OCI-LY1 (cell line): ENCODE results near the gene ACOX1.

Experiments
- H2AFZ ChIP-seq: fragments of 200-600 bp; sonication (generic), shearing (Covaris generic); 2 replicates; pipeline ENCODE4 v1.6.0; 2014; ENCODE audit warnings: antibody characterized with exemption, mild to moderate bottlenecking, low read length
- H3F3A ChIP-seq: fragments of 200-600 bp; sonication (generic), shearing (Covaris generic); 2 replicates; pipeline ENCODE4 v1.6.0; 2014; ENCODE audit warnings: mild to moderate bottlenecking, antibody characterized with exemption, low read length, moderate library complexity; ENCODE audit not compliant: insufficient read depth
- H3K27ac ChIP-seq: fragments of 200-600 bp; sonication (generic); 2 replicates; pipeline ENCODE4 v1.5.1; 2014; ENCODE audit warnings: low read length, mixed run types, mild to moderate bottlenecking, low read depth; ENCODE audit not compliant: poor library complexity, severe bottlenecking
- H3K27me3 ChIP-seq: fragments of 200-600 bp; sonication (generic); 2 replicates; pipeline ENCODE4 v1.6.0; 2014; ENCODE audit warnings: antibody characterized with exemption, mild to moderate bottlenecking, low read length, moderate library complexity; ENCODE audit not compliant: insufficient read depth
- H3K36me3 ChIP-seq: fragments of 200-600 bp; sonication (generic); 2 replicates; pipeline ENCODE4 v1.6.1; 2014; ENCODE audit warnings: mild to moderate bottlenecking, antibody characterized with exemption, low read length, moderate library complexity, mixed read lengths; ENCODE audit not compliant: insufficient read depth
- H3K4me1 ChIP-seq: fragments of 200-600 bp; sonication (generic); 2 replicates; pipeline ENCODE4 v1.5.1; 2014; ENCODE audit warnings: mild to moderate bottlenecking, low read length, moderate library complexity; ENCODE audit not compliant: insufficient read depth, severe bottlenecking
- H3K4me2 ChIP-seq: fragments of 200-600 bp; sonication (generic), shearing (Covaris generic); 2 replicates; pipeline ENCODE4 v1.6.1; 2014; ENCODE audit warnings: low read length
- H3K4me3 ChIP-seq: fragments of 200-600 bp; sonication (generic); 2 replicates; pipeline ENCODE4 v1.5.1; 2014; ENCODE audit warnings: low read length, low read depth, mild to moderate bottlenecking, mixed read lengths; ENCODE audit not compliant: poor library complexity, severe bottlenecking
- H3K79me2 ChIP-seq: fragments of 200-600 bp; shearing (Covaris generic); 2 replicates; pipeline ENCODE4 v1.6.1; 2016; ENCODE audit warnings: mixed run types, low read length, mixed read lengths; ENCODE audit not compliant: insufficient read depth
- H3K9ac ChIP-seq: fragments of 200-600 bp; sonication (generic), shearing (Covaris generic); 2 replicates; pipeline ENCODE4 v1.6.1; 2014; ENCODE audit warnings: mild to moderate bottlenecking, low read length, mixed read lengths
- H3K9me2 ChIP-seq: fragments of 200-600 bp; sonication (generic), shearing (Covaris generic); 2 replicates; pipeline ENCODE4 v1.6.1; 2014; ENCODE audit warnings: low read depth, mild to moderate bottlenecking, low read length, mixed read lengths
- H3K9me3 ChIP-seq: fragments of 200-600 bp; shearing (Covaris generic); 2 replicates; pipeline ENCODE4 v1.6.1; 2014; ENCODE audit warnings: low read length, mixed read lengths
- H4K20me1 ChIP-seq: fragments of 200-600 bp; sonication (generic), shearing (Covaris generic); 2 replicates; pipeline ENCODE4 v1.6.0; 2016; ENCODE audit warnings: mild to moderate bottlenecking, low read length; ENCODE audit not compliant: insufficient read depth
- EZH2 ChIP-seq: fragments of 200-600 bp; sonication (generic), shearing (Covaris generic); IDR thresholded peaks from 2 replicates; pipeline ENCODE4 v1.8.0; 2017; ENCODE audit warnings: borderline replicate concordance, mixed run types, mild to moderate bottlenecking, antibody characterized with exemption, low read length, moderate library complexity, mixed read lengths
- TF ChIP-seq, protein P1 (sequence below): fragments of 200-600 bp; sonication (generic), shearing (Covaris generic); IDR thresholded peaks from 2 replicates; pipeline ENCODE4 v1.5.1; 2017; ENCODE audit warnings: mild to moderate bottlenecking, antibody characterized with exemption, low read length, moderate library complexity, mixed read lengths

ACOX1 gene

GRCh38 chr17:75987041-75987440 lies 8.1 kb upstream of the ACOX1 start:
- H3K9ac ChIP-seq = no peak overlapping the region
- H4K20me1 ChIP-seq = no peaks in the 10 kb centered on the region
- no peaks in the 10 kb centered on the region for H3K27me3 ChIP-seq
- H3K36me3 ChIP-seq = peaks cover 7% of the 10 kb centered on the region; the same call in 1 of the 2 replicates
- H3K4me1 ChIP-seq = peaks cover 20% of the 10 kb centered on the region
- no peak overlapping the region for H3K27ac ChIP-seq
- H3F3A ChIP-seq = no peaks in the 10 kb centered on the region
- no peak overlapping the region for H3K4me2 ChIP-seq
- H3K9me3 ChIP-seq = no peaks in the 10 kb centered on the region
- TF ChIP-seq, protein P1, sequence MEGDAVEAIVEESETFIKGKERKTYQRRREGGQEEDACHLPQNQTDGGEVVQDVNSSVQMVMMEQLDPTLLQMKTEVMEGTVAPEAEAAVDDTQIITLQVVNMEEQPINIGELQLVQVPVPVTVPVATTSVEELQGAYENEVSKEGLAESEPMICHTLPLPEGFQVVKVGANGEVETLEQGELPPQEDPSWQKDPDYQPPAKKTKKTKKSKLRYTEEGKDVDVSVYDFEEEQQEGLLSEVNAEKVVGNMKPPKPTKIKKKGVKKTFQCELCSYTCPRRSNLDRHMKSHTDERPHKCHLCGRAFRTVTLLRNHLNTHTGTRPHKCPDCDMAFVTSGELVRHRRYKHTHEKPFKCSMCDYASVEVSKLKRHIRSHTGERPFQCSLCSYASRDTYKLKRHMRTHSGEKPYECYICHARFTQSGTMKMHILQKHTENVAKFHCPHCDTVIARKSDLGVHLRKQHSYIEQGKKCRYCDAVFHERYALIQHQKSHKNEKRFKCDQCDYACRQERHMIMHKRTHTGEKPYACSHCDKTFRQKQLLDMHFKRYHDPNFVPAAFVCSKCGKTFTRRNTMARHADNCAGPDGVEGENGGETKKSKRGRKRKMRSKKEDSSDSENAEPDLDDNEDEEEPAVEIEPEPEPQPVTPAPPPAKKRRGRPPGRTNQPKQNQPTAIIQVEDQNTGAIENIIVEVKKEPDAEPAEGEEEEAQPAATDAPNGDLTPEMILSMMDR = no peak
- TF ChIP-seq EZH2 = no peak
- H3K9me2 ChIP-seq = no peaks in the 10 kb centered on the region
- H3K79me2 ChIP-seq = no peaks in the 10 kb centered on the region
- no peak overlapping the region for H2AFZ ChIP-seq
- no peak overlapping the region for H3K4me3 ChIP-seq

- no peaks in the 10 kb centered on the region for H3K27me3 ChIP-seq
- no peak overlapping the region for H3K9ac ChIP-seq
- no peak overlapping the region for H3K4me2 ChIP-seq
- no peak overlapping the region for H2AFZ ChIP-seq
- no peak overlapping the region for H3K27ac ChIP-seq
- no peaks in the 10 kb centered on the region for H3K9me2 ChIP-seq
- TF ChIP-seq EZH2 = no peak
- TF ChIP-seq, protein P1 = no peak
- no peaks in the 10 kb centered on the region for H3K9me3 ChIP-seq
- no peaks in the 10 kb centered on the region for H3F3A ChIP-seq
- H3K4me3 ChIP-seq = no peak overlapping the region
- no peaks in the 10 kb centered on the region for H3K36me3 ChIP-seq
- H4K20me1 ChIP-seq = no peaks in the 10 kb centered on the region
- no peaks in the 10 kb centered on the region for H3K79me2 ChIP-seq
- peaks cover 19% of the 10 kb centered on the region for H3K4me1 ChIP-seq
These were observed 7.0 kb upstream of the ACOX1 start for GRCh38 chr17:75985986-75986385.

DNA sequence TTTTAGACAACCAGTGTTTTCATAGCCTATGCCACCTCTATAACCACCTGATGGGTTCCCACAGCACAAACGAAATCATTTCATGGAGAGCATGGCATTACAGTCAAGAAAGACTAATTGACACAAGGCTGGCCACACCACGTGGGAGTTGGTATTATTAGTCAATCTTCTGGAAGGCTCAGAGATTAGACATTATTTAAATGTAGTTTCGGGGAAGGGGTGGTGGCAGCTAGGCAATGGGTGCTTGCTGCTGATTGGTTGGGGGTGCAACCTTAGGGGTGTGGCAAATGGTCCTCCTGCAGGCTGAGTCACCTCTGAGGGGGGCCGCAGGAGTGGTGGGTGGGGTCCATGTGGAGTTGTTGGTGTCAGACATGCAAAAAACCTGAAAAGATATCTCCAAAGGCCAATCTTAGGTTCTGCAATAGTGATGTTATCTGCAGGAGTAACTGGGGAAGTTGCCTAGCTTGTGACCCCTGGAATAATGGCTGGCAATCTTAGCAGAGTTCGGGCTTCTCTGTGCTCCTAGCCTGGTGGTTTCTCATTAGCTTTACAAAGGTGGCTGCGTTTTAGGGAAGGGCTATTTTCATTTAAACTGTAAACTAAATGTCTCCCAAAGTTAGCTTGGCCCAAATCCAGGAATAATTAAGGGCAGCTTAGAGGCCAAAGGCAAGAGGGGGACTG lies 4.7 kb upstream of the ACOX1 start:
- no peaks in the 10 kb centered on the region for H3F3A ChIP-seq
- H3K27me3 ChIP-seq = no peaks in the 10 kb centered on the region
- H3K36me3 ChIP-seq = no peaks in the 10 kb centered on the region
- H3K27ac ChIP-seq = no peak overlapping the region
- no peak overlapping the region for H3K4me3 ChIP-seq
- peaks cover 29% of the 10 kb centered on the region for H3K4me1 ChIP-seq
- TF ChIP-seq, protein P1 = no peak
- no peak for TF ChIP-seq EZH2
- no peaks in the 10 kb centered on the region for H3K79me2 ChIP-seq
- H3K9ac ChIP-seq = no peak overlapping the region
- H3K4me2 ChIP-seq = no peak overlapping the region; the same call in 1 of the 2 replicates
- H3K9me2 ChIP-seq = no peaks in the 10 kb centered on the region
- H3K9me3 ChIP-seq = no peaks in the 10 kb centered on the region
- H4K20me1 ChIP-seq = no peaks in the 10 kb centered on the region
- H2AFZ ChIP-seq = no peak overlapping the region
